Femur (tissue), 1 donor: ENCODE data around the gene UBR4.
"Not testable (repeated sequence)": the region's sequence is repeated elsewhere in the genome, so short reads cannot be mapped to it uniquely, and the experiment has no call there.

ENCODE experiments used
- DNase-seq: peaks from one replicate; pipeline ENCODE4 v3.0.0-alpha.2; 2017

UBR4 gene

DNA sequence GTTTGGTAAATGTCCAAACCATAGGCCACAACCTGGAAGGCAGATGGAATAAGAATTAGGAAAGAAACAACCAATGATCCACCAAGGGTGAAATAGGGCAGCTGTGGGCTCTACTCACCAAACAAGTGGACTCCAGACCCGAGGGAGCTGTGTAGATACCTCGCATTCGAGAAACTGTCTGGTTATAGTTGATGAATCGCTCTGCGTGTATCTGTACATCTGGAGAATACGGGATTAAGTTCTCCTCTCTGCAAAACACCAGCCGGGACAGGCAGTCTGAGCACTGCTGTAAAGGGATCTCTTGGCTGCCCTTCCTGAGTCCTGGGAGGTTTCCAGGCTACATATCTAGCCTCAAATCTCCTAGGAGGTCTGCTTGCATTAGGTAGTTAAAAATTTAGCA lies 9.4 kb upstream of the UBR4 start:
- DNase-seq: no peak

DNA sequence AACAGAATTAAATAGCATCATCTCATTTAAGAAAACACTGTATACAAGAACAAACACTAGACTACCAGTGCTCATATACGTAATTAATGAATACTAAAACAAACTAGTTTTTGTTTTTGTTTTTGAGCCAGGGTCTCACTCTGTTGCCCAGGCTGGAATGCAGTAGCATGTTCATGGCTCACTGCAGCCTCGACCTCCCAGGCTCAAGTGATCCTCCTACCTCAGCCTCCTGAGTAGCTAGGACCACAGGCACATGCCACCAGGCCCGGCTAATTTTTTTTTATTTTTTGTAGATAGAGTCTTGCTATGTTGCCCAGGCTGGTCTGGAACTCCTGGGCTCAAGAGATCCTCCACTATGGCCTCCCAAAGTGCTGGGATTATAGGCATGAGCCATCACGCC lies 6.5 kb upstream of the UBR4 start:
- not testable (repeated sequence) for DNase-seq

DNA sequence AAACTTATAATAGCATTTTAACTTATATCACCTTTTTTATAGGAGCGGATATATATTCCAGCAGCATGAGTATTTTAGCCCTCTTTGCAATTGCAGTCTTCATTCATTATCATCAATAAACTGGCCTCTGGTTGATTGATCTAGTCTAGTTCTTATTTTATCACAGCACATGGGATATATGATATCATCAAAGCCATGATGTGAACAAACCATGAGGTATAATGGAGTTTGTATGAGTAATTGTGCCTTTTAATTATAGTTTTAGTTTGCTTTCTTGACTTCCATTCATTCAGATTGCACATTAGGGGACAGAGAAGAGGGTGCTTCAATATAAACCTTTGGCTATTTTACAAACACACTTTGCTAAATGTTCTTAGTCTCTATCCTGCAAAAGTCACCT lies 3.5 kb upstream of the UBR4 start:
- DNase-seq: no peak

DNA sequence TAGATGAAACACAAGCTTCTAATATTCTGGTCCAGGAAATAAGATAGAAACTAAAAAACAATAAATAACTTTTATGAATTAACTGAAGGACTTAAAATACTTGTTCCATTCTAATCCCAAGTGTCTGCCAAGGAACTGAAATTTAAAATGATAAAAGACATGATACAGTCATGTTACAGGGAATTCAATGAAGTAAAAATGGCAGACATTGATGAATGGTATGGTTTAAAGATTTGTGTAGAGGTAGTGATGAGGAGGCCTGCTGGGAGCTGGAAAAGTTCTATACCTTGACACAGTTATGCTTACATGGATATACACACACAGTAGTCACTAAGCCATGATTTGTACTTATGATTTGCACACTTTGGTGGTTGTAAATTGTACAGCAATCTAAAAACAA lies 2.1 kb upstream of the UBR4 start:
- no peak for DNase-seq

DNA sequence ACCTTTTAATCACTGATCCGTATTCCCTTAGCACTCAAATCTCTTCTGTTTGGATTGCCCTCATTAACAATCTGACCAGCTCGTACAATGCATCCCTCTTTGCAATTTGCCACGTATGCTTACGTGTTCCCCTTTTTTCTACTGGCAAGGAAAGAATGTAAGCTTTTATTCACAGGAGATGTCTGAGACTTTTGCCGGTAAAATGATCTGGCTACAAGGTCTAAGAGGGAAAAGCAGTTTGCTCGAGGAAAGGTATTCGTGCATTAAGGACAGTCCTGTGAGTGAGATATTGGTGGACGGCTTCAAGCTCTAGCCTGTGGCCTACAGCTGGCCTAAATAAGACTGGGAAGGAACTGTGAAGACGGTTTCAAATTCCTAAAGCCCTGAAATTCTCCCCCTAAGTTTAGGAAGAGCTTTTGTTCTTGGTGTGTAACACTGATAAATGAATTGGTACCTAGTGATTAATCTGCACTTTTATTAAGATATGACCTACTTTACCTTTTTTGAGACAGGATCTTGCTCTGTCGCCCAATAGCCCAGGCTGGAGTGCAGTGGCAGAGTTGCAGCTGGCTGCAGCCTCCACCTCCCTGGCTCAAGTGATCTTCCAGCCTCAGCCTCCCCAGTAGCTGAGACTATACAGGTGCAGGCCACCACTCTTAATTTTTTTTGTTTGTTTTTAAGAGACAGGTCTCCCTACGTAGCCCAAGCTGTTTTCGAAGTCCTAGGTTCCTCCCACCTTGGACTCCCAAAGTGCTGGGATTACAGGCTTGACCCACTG lies 895 bp upstream of the UBR4 start:
- no peak for DNase-seq

DNA sequence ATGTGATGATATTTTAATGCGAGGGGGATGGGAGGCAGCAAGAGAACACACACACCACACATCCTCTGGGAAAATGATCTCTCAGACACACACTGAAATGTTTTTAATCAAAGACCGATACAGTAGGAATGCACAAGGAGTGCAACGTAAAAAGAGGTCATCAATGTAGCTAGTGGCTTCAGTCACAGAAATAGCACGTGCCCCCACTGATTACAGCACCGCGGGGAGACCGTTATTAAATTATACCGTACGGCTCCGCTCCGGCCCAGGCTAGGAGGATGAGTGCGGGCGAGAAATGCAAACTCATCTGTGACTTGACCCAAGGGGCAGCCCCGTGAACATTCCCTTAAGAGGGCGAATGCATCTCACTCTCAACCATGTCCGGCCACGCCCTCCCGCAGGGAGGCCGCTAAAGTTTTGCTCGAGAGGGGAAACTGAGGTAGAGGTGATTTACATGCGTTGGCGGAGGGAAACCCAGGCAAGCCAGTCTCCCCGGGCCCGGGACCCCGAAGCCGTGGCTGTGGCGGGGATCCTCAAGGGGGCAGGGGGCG lies 552 bp downstream of the UBR4 start:
- peak; percentile 58 for DNase-seq

DNA sequence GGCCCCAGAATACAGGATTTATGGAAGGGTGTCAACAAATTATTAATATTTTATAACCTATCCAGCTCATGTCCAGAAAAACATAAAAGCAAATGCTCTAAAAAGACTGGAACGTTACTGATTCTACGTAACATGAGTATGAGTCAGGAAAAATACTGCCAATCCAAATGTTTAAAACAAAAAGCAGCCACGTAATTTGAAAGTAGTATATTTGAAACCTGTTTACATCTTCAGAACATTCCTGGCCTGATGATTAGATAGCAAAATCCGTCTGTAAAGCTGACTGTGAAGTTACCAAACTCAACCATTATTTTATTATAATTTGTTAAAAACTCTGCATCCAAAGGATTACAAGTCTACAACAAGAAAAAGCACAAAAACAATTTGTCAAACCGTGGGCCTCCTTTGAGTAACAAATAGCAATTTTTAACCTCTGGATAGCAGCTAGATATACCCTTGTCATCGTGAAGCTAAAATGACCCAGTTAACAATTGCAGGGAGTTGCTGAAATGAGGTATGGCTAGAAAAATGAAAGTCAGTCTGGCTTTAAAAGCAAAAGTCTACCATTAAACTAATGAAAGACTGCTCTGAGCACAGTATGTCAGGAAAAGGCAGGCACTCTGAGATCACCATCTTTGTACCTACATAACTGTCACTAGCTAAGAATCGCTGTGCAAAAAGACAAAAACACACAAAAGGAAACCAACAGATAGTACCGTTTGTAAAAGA lies 1.2 kb downstream of the UBR4 start:
- no peak for DNase-seq

DNA sequence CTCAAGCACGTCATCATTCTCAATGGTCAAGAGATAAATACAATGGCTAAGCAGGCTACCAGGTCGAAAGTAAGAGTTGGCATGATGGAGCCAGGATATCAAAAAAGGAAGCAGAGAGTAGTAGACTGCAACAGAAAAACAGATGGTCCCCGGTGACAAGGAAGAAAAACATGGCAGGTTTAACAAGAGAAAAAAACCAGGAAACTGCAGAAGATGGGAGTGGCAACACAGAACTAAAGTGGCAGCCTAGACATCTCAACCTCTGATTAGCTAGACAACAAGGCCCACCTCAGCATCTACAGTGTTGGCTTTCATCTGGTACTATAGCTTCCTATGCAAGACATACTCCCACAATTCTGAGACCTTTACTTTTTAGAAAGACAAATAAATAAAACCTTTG lies 3.1 kb downstream of the UBR4 start:
- no peak for DNase-seq

DNA sequence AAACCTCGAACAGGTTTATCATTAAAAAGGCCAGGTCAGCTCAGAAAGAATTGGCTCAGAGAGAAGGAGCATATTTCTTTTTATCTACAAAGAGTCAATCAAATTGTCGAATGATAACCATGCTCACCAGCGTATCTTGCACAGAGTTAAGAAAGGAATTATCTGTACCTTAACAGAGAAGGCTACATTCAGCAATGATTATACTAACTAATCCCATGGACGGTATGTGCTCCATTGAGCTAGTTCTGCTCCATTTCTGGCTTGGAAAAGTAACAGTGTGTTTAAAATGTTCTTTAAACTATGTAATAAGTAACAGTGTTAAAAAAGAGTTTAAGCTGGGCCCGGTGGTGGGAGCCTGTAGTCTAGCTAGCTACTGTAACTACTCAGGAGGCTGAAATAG lies 4.2 kb downstream of the UBR4 start:
- DNase-seq: no peak

DNA sequence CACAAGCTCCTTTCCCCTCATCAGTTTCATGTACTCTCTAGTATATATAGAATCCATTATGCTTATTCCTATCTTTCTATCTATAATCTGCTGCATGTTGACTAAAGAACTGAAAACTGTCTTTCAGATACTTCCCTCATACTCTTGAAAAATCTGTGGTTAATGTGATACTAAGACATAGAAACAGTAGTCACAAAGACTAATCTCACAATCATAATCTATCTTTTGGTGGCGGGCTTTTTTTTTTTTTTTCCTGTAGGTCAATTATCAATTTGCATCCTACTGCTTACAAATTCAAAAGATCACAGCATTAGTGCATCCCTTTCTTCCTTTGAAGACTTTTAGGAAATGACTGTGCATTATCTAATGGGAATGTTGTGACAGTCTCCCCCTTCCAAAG lies 4.7 kb downstream of the UBR4 start:
- no peak for DNase-seq

DNA sequence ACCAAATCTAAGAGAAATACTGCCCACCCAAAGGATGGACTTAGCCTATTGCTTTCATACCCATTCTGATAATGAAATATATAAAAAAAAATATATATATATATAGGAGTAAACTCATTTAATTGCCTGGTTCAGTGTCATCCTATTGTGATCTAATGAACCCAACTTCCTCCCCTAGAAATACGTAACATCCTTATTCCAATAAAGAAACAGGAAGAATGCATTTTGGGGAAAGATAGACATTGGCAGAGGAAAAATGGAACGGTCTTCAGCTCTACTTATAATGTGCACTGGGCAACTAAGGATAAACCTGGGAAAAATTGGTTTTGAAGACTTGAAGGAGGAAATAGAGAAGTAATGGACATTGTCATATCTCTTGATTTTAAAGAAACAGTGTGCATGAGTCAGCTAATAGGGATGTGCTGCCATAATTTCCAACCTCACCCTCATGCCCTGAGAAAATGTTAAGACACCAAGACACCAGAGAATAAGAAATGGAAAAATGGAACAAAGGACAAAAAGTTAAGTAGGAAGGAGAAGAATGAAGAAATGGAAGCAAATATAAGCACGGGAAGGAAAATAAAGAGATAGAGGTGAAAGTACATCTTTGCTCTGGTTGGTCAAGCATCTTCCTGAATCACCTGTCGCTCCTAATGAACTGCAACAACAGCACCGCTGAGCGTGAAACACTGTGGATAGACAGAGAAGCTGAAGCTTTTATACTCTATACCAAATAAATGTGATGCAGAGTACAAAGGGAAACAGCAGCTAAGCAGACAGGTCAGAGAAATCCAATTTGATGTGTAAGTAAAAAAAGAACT lies 5.4 kb downstream of the UBR4 start:
- no peak for DNase-seq

DNA sequence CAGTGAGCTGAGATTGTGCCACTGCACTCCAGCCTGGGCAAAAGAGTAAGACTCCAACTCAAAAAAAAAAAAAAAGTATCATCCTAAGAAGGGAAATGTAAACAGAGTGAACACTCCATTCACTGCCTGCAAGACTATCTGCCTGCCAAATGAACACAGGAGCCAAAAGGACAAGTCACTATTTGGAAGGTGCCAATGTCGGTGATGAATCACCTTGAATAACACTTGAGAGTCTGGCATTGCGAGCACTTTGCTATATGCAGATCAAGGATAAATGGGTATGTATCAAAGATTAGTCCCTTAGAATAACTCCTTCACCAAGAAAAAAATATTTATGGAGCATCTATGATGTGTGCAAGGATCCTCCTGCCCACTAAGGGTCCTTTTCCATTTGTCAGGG lies 6.6 kb downstream of the UBR4 start:
- no peak for DNase-seq

DNA sequence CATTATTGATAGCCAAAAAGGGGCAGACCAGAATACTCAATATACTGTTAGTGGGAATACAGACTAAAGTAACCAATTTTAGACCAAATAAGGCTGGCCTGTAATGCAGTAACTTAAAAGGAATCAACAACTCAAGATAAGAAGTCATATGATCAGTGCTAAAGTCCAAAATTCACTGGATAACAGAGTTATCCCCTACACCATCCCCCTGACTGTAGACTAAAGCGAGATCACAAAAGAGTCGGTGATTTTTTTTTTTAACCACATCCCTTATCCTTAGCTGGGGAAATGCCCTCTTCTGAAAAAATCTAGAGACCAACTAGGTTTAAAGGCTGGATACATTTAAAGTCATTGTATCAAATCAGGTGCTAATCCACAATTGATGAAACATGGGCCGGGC lies 7.7 kb downstream of the UBR4 start:
- no peak for DNase-seq

DNA sequence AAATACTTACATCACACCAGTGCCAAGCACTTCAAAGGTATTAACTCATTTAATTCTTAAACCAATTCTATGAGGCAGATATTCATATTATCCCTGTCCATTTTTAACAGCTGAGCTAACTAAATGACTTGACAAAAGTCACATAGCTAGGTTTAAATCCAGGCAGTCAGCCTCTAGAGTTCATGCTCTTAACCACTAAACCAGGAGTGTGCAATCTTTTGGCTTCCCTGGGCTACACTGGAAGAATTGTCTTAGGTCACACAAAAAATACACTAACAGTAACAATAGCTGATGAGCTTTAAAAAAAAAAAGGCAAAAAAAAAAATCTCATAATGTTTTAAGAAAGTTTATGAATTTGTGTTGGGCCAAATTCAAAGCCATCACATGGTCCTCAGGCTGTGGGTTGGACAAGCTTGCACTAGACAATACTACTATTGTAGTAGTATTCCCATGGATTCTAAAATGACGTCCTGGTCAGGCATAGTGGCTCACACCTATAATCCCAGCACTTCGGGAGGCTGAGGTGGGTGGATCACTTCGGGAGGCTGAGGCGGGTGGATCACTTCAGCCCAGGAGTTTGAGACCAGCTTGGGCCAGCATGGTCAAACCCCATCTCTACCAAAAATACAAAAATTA lies 10.0 kb downstream of the UBR4 start:
- DNase-seq: no peak

DNA sequence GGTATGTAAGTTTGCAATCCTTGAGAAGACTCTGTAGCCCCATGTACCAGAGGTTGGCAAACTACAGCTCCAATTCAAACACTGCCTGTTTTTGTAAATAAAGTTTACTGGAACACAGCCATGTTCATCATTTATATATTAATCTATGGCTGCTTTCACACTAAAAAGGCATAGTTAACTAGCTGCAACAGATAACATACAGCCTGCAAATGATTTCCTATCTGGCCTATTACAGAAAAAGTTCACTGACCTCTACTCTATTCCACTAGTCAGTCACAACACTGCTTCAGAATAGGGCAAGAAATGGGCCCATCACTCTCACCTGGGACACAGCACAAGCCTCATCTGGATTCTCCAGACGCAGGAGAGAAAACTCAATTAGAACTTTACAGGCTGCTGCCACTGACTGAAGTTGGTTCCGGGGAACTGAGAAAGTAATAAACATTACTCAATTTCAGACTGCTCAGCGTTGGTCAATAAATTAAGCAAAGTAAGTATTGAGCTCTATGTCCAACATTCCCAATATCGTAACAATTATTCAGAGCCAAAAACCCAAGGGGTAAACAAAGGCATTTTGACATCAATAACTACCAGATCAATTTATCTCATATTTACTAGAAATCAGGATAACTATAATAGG lies 10.6 kb downstream of the UBR4 start:
- no peak for DNase-seq

DNA sequence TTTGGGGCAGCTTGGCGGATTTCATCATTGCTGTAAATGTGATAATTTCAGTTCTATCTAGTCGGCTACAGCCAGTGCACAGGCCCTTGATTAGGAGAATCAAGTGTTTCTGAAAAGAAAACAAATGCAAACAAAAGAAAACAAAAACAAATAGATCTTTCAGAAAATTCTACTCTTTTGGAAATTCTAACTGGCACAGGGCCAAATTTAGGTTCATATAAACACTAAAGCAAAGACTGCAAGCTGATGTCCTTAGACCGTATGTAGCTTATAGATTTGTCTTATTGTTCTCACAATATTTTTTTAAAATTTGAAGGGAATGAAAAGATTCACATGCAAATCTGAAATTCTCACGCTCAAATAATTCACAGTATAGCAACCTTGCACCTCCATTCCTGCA lies 11.2 kb downstream of the UBR4 start:
- DNase-seq: no peak

DNA sequence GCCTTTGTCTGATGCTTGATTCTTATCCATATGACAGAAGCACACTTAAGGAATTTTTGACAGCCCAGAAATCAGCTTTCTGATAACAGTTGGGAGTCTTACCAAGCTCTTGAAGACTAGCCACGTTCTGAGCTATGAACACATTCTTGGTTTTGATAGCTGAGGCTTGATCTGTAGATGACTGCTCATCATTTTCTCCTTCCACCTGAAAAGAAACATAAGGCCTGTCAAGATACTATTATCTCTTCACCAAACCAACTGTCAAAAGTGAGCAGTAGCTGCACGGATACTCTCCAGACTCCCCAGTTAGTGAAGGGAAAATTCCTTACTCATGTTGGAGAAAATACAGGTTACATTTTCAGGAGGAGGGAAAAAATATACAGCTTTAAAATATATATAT lies 12.2 kb downstream of the UBR4 start:
- no peak for DNase-seq

DNA sequence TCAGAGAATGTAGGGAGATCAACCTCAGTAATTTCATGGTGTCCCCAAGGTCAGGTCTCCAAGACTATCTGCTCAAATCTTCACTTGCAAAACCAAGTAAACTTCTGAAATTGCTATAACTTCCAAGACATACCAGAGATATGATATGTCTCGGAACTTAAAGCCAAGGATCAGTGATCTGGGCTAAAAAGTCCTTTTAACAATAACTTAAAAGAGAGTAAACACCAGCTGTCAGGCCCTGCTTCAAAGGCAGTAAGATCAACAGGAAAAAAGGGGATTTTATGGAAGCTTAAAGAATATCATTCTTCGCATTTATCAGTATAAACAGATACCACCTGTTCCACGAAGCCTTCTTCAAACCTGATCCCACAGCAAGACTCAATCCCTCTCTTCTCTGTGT lies 13.7 kb downstream of the UBR4 start:
- DNase-seq: no peak

DNA sequence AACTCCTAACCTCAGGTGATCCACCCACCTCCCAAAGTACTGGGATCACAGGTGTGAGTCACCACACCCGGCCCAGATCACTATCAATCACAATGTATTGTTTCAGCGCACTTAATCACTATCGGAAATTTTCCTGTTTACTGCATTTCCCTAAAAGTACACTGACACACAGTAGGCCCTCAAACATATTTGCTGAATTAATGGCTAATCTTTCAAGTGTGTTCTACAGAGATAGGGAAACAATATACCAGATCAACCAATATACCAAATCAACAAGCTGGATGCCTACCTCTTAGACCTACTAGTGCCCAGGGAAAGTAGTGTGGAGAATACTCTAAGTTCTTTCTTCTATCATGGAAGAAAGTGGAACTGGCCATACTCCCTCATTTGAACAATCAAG lies 17.1 kb downstream of the UBR4 start:
- no peak for DNase-seq

DNA sequence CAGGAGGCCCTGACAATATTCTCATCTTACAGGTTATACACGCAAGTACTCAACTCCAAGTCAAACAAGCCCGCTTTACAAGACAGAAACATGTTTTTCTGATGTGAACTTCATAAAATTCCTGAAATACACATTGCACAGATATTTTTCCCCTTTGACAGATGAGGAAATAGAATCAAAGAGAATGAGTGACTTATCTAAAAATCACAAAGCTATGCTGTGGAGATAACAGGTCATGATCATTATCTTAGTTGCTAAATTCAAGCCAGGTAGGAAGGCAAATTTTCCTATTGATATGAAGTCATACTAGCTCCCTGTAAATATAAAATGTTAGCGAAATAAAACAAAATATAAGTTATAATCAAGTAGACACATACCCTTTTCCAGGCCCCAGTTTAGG lies 18.3 kb downstream of the UBR4 start:
- no peak for DNase-seq

DNA sequence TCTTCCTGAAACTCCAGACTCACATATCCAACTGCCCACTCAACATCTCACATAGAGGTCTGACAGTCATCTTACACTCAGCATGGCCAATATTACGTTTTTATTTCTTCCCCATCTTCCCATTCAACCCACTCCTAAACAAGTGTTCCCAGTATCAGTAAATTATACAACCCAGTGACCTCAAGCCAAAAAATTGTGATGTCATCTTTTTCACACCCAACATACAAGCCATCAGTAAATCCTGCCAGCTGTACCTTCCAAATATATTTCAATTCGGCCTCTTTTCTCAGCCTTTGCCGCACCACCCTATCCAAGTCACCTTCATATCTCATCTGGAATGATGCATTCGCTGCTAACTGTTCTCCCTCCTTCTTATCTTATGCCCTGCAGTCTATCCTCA lies 19.6 kb downstream of the UBR4 start:
- no peak for DNase-seq

DNA sequence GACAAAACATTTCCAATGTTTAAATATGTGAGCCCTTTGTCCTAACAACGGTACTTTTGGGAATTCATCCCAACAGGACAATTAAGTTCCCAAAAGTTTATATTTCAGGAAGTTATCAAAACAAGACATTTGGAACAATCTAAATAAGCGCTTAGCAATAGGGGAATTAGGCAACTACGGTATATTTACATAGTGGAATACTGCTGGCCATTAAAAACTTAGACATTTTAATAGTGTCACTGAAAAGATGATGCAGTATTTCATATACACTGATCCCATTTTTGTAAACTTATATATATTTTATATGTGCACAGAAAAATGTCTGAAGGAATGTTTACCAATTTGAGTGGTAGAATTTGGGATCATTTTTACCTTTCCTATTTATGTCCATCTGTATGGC lies 20.8 kb downstream of the UBR4 start:
- DNase-seq: no peak

DNA sequence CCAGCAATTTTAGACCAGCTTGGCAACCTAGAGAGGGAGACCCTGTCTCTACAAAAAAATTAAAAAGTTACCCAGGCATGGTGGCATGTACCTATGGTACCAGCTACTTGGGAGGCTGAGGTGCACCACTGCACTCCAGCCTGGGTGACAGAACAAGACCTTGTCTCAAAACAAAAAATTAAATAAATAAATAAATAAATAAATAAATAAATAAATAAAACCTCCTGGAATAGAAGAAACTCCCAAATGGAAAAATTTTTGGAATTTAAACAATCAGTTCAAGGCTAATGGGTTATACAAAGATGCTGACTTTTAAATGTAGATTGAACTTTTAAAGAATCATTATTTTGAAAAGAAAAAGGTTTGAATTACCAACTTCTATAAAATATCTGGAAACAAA lies 22.2 kb downstream of the UBR4 start:
- no peak for DNase-seq
